Smooth muscle cell (in vitro differentiated cells): ENCODE results near the gene DMKN. TPM values are rescaled to one million over a fixed set of nuclear protein-coding genes. Genes with fewer than 3 reads are reported as not detected.

ENCODE experiments used
- DNase-seq: peaks from one replicate; lab custom pipeline; 2025; ENCODE audit not compliant: unreplicated experiment; lab: John Stamatoyannopoulos, UW
- H2AFZ ChIP-seq: fragments of 200-600 bp; sonication (generic); 2 replicates; pipeline ENCODE4 v1.6.0; 2016; ENCODE audit warnings: antibody characterized with exemption, low read depth, mild to moderate bottlenecking
- H3F3A ChIP-seq: fragments of 200-600 bp; sonication (generic); 2 replicates; pipeline ENCODE4 v1.6.0; 2017; ENCODE audit warnings: antibody characterized with exemption, low read depth
- H3K27ac ChIP-seq: fragments of 200-600 bp; sonication (generic); 2 replicates; pipeline ENCODE4 v1.5.1; 2016; ENCODE audit warnings: low read depth, mild to moderate bottlenecking
- H3K27me3 ChIP-seq: fragments of 200-600 bp; sonication (generic); 2 replicates; pipeline ENCODE4 v1.6.1; 2016; ENCODE audit warnings: low read depth, mild to moderate bottlenecking
- H3K36me3 ChIP-seq: fragments of 200-600 bp; sonication (generic); 2 replicates; pipeline ENCODE4 v1.5.1; 2016; ENCODE audit warnings: low read depth
- H3K4me1 ChIP-seq: fragments of 200-600 bp; sonication (generic); 2 replicates; pipeline ENCODE4 v1.5.1; 2016; ENCODE audit warnings: low read depth
- H3K4me2 ChIP-seq: fragments of 200-600 bp; sonication (generic); 2 replicates; pipeline ENCODE4 v1.6.0; 2016; ENCODE audit warnings: mild to moderate bottlenecking
- H3K4me3 ChIP-seq: fragments of 200-600 bp; sonication (generic); 2 replicates; pipeline ENCODE4 v1.5.1; 2016; ENCODE audit warnings: mild to moderate bottlenecking
- H3K79me2 ChIP-seq: fragments of 200-600 bp; sonication (generic); 2 replicates; pipeline ENCODE4 v1.6.0; 2016; ENCODE audit warnings: low read depth, mild to moderate bottlenecking
- H3K9ac ChIP-seq: fragments of 200-600 bp; sonication (generic); 2 replicates; pipeline ENCODE4 v1.6.0; 2016; ENCODE audit warnings: low read depth
- H3K9me3 ChIP-seq: fragments of 200-600 bp; sonication (generic); replicated peaks from 2 replicates; pipeline ENCODE4 v1.5.1; 2016; ENCODE audit warnings: low read depth
- H4K20me1 ChIP-seq: fragments of 200-600 bp; sonication (generic); 2 replicates; pipeline ENCODE4 v1.6.0; 2016; ENCODE audit warnings: low read depth
- CTCF ChIP-seq: fragments of 200-600 bp; sonication (generic); IDR thresholded peaks from 2 replicates; pipeline ENCODE4 v1.5.1; 2017; ENCODE audit warnings: borderline replicate concordance, mild to moderate bottlenecking, antibody characterized with exemption; ENCODE audit not compliant: insufficient read depth, poor library complexity, severe bottlenecking
- WGBS: methylation state at CpG from one replicate; pipeline ENCODE4 v1.1.7; 2016; ENCODE audit warnings: low lambda C conversion rate; 5-methylcytosine and 5-hydroxymethylcytosine counted together
- polyA plus RNA-seq: library from polyadenylated mRNA; unstranded; fragments of >200 nt; fragmentation: Nextera tagmentation; extraction: Ambion mirVana; gene quantifications from 2 replicates; pipeline ENCODE4 v1.2.1, GENCODE V29; 2016
- total RNA-seq: library from RNA; depleted of rRNA; stranded (reverse); fragments of >200 nt; gene quantifications from 2 replicates; pipeline ENCODE4 v1.2.3, GENCODE V29; 2014

The DMKN gene
- total and polyA plus RNA-seq, 2 experiments from 2014 or later = 31.2 to 132 TPM

GRCh38 chr19:35458192-35458591 is 55.3 kb downstream of the DMKN start:
- H3K9me3 ChIP-seq = no peaks in the 10 kb centered on the region
- no peaks in the 10 kb centered on the region for H3F3A ChIP-seq
- no peak overlapping the region for H3K27ac ChIP-seq
- no peak for DNase-seq
- H3K36me3 ChIP-seq = no peaks in the 10 kb centered on the region
- H3K4me1 ChIP-seq = no peaks in the 10 kb centered on the region
- H3K4me2 ChIP-seq = no peak overlapping the region
- no peak overlapping the region for H2AFZ ChIP-seq
- no peak for TF ChIP-seq CTCF
- H3K9ac ChIP-seq = no peak overlapping the region
- WGBS = 68% methylated on average over 1 of the region's 1 CpG
- H3K79me2 ChIP-seq = no peaks in the 10 kb centered on the region
- H4K20me1 ChIP-seq = no peaks in the 10 kb centered on the region
- H3K27me3 ChIP-seq = no peaks in the 10 kb centered on the region
- H3K4me3 ChIP-seq = no peak overlapping the region

GRCh38 chr19:35457173-35457572 is 56.3 kb downstream of the DMKN start:
- 98% methylated on average over 5 of the region's 5 CpGs for WGBS
- Histone ChIP-seq H4K20me1 (no peaks in the 10 kb centered on the region), H3K4me1 (no peaks in the 10 kb centered on the region), H3K27ac (no peak overlapping the region), H3K36me3 (no peaks in the 10 kb centered on the region), H3F3A (no peaks in the 10 kb centered on the region), H3K27me3 (no peaks in the 10 kb centered on the region), H3K79me2 (no peaks in the 10 kb centered on the region), H3K9me3 (no peaks in the 10 kb centered on the region), H3K4me3 (no peak overlapping the region), H2AFZ (no peak overlapping the region), H3K9ac (no peak overlapping the region), H3K4me2 (no peak overlapping the region)
- no peak for DNase-seq
- TF ChIP-seq CTCF = no peak

- Histone ChIP-seq H2AFZ (no peak overlapping the region), H3K36me3 (no peaks in the 10 kb centered on the region), H3K27me3 (no peaks in the 10 kb centered on the region), H3K27ac (no peak overlapping the region), H3K9me3 (no peaks in the 10 kb centered on the region), H4K20me1 (no peaks in the 10 kb centered on the region), H3K4me1 (no peaks in the 10 kb centered on the region), H3K4me2 (no peak overlapping the region), H3K9ac (no peak overlapping the region), H3F3A (no peaks in the 10 kb centered on the region), H3K79me2 (no peaks in the 10 kb centered on the region), H3K4me3 (no peak overlapping the region)
- no peak for TF ChIP-seq CTCF
- WGBS = 82% methylated on average over 3 of the region's 3 CpGs
- no peak for DNase-seq
Observed at GRCh38 chr19:35455616-35456201, 57.7 kb downstream of the DMKN start.

GRCh38 chr19:35454663-35455062 is 58.8 kb downstream of the DMKN start:
- H3K27ac ChIP-seq = no peak overlapping the region
- H3F3A ChIP-seq = no peaks in the 10 kb centered on the region
- TF ChIP-seq CTCF = no peak
- H3K4me1 ChIP-seq = no peaks in the 10 kb centered on the region
- H4K20me1 ChIP-seq = no peaks in the 10 kb centered on the region
- H3K4me2 ChIP-seq = no peak overlapping the region
- no peak overlapping the region for H2AFZ ChIP-seq
- no peak overlapping the region for H3K4me3 ChIP-seq
- no peak overlapping the region for H3K9ac ChIP-seq
- no peaks in the 10 kb centered on the region for H3K36me3 ChIP-seq
- no peaks in the 10 kb centered on the region for H3K79me2 ChIP-seq
- 97% methylated on average over 2 of the region's 2 CpGs for WGBS
- no peak for DNase-seq
- no peaks in the 10 kb centered on the region for H3K9me3 ChIP-seq
- H3K27me3 ChIP-seq = no peaks in the 10 kb centered on the region
